ENCODE measurements around the gene COG5.

Gene COG5

GRCh38 chr7:107364787-107365186, 198.9 kb downstream of the COG5 start:
- no peak for TF ChIP-seq CTCF (IDR thresholded peaks at IDR 0.05; ENCODE audit: low read depth, low read length)
- H3K4me3 ChIP-seq (ENCODE audit: low read depth, low read length) = no peak overlapping the region

DNA sequence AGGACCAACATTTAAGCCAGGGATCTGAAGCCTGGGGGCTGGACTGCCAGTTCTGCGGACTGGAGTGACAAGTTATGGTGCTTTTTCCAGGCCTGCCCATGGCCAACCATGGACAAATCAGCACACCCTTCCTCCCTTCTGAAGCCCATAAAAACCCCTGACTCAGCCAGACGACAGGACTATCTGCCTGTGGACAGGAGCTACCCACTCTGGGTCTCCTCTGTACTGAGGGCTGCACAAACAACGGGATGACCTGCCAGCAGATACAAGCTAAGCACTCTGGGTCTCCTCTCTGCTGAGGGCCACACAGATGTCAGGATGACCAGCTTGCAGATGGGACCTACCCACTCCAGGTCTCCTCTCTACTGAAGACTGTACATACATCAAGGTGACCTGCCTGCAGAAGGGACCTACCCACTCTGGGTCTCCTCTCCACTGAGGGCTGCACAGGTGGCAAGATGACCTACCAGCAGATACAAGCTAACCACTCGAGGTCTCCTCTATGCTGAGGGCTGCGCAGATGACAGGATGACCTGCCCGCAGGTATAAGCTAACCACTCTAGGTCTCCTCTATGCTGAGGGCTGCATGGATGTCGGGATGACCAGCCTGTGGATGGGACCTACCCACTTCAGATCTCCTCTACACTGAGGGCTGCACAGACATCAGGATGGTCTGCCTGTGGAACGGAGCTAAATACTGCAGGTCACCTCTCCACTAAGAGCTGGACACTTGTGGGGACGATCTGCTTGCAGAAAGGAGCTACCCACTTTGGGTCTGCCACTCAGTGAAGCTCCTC, 204.0 kb downstream of the COG5 start:
- no peak overlapping the region for H3K4me3 ChIP-seq (ENCODE audit: low read depth, low read length)
- no peak for TF ChIP-seq CTCF (IDR thresholded peaks at IDR 0.05; ENCODE audit: low read depth, low read length)

DNA sequence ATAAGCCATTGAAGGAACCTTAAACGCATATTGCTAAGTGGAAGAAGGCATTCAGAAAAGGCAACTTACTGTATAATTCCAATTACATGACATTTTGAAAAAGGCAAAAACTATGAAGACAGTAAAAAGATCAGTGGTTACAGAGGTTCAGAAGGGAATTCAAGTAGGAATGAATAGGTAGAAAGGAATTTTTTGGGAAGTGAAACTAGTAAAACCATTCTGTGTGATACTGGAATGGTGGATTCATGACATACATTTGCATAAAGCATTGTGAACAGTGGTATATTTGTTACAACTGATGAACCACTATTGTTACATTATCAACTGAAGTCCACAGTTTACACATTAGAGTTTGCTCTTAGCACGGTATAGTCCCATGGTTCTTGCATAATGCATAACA, 208.1 kb downstream of the COG5 start:
- no peak for TF ChIP-seq CTCF (IDR thresholded peaks at IDR 0.05; ENCODE audit: low read depth, low read length)
- H3K4me3 ChIP-seq (ENCODE audit: low read depth, low read length) = no peak overlapping the region

DNA sequence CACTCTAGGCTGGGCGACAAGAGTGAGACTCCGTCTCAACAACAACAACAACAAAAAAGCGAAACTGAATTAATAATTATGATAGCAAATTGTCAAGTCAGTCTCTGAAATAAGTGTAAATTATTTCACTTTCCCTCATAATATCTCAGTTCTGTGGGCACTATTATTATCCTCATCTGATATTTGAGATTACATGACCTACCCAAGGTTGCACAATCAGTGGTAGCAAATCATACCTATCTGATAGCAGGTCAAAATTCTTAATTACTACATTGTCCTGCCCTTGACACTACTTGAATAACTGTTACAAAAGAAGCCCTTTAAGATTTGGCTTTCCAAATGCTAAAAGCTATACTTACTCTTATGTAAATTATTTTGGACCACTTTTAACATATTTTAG, 209.1 kb downstream of the COG5 start:
- no peak overlapping the region for H3K4me3 ChIP-seq (ENCODE audit: low read depth, low read length)
- TF ChIP-seq CTCF (IDR thresholded peaks at IDR 0.05; ENCODE audit: low read depth, low read length) = no peak

DNA sequence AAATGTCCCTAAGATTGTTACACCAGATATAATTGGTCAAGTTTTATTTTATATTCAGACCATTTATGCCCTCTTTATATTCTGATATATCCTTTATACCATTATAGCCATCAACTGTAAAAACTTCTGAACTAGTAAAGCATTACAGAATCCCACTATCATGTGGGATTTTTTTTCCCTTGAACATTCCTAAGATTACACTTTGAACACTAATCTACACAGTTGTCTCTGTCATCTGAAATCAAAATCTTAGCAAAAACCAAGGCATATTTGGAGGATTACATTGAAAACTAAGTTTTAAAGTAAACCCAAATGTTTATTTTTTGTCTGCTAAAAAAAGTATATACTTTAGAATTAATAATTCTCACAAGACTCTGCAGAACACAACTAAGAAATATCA, 210.0 kb downstream of the COG5 start:
- no peak overlapping the region for H3K4me3 ChIP-seq (ENCODE audit: low read depth, low read length)
- TF ChIP-seq CTCF (IDR thresholded peaks at IDR 0.05; ENCODE audit: low read depth, low read length) = no peak

GRCh38 chr7:107345898-107346297, 217.8 kb downstream of the COG5 start:
- no peak overlapping the region for H3K4me3 ChIP-seq (ENCODE audit: low read depth, low read length)
- no peak for TF ChIP-seq CTCF (IDR thresholded peaks at IDR 0.05; ENCODE audit: low read depth, low read length)

GRCh38 chr7:107344799-107345198, 218.9 kb downstream of the COG5 start:
- no peak for TF ChIP-seq CTCF (IDR thresholded peaks at IDR 0.05; ENCODE audit: low read depth, low read length)
- H3K4me3 ChIP-seq (ENCODE audit: low read depth, low read length) = no peak overlapping the region
